GM21619 (cell line): ENCODE data around the gene TNNT3.
"Not testable (repeated sequence)": the region's sequence is repeated elsewhere in the genome, so short reads cannot be mapped to it uniquely, and the experiment has no call there.

Experiments
- ATAC-seq: cut with Tn5 transposase; IDR thresholded peaks from one replicate; pipeline ENCODE4 v1.9.1; 2021; ENCODE audit not compliant: unreplicated experiment

The TNNT3 gene

GRCh38 chr11:1933416-1934334, 14.2 kb downstream of the TNNT3 start:
- ATAC-seq = no peak

GRCh38 chr11:1934335-1935155, 15.0 kb downstream of the TNNT3 start:
- ATAC-seq = no peak

- no peak for ATAC-seq
Measured at GRCh38 chr11:1935156-1936071, 15.9 kb downstream of the TNNT3 start.

GRCh38 chr11:1936072-1936780, 16.7 kb downstream of the TNNT3 start:
- ATAC-seq = no peak

- no peak for ATAC-seq
Measured at GRCh38 chr11:1936781-1937615, 17.5 kb downstream of the TNNT3 start.

- no peak for ATAC-seq
Measured at GRCh38 chr11:1937616-1938342, 18.3 kb downstream of the TNNT3 start.

- no peak for ATAC-seq
Measured at GRCh38 chr11:1938343-1939005, 19.0 kb downstream of the TNNT3 start.

- no peak for ATAC-seq
Measured at GRCh38 chr11:1939006-1939625, 19.6 kb downstream of the TNNT3 start.

GRCh38 chr11:1939788-1940187, 20.3 kb downstream of the TNNT3 start:
- not testable (repeated sequence) for ATAC-seq

- ATAC-seq = no peak
Measured at GRCh38 chr11:1942558-1943260, 23.2 kb downstream of the TNNT3 start.

- no peak for ATAC-seq
Measured at GRCh38 chr11:1943576-1943975, 24.1 kb downstream of the TNNT3 start.

- ATAC-seq = no peak
Measured at GRCh38 chr11:1943977-1944376, 24.5 kb downstream of the TNNT3 start.

GRCh38 chr11:1946812-1947484, 27.4 kb downstream of the TNNT3 start, which contains the start of gene MRPL23:
TSS of gene MRPL23 (plus strand) at chr11:1947332. CDS start at chr11:1947363, 31 bp downstream.
- ATAC-seq = no peak

GRCh38 chr11:1947592-1948237, 28.2 kb downstream of the TNNT3 start:
- no peak for ATAC-seq

GRCh38 chr11:1948389-1948788, 28.9 kb downstream of the TNNT3 start:
- ATAC-seq = no peak

GRCh38 chr11:1949302-1949701, 29.8 kb downstream of the TNNT3 start:
- ATAC-seq = no peak
